Activated naive CD4-positive, alpha-beta T cell treated with anti-CD3 and anti-CD28 coated beads, Interleukin-2, amount 50 U/mL, for 24 hours (primary cell): Measurements from ENCODE around the gene PAMR1.

ENCODE experiments used
- H3K27ac Mint-ChIP-seq: one replicate; pipeline ENCODE4 v1.8.0; 2021; ENCODE audit warnings: mild to moderate bottlenecking, mixed read lengths
- H3K27me3 Mint-ChIP-seq: one replicate; pipeline ENCODE4 v1.8.0; 2021; ENCODE audit warnings: mixed read lengths
- H3K36me3 Mint-ChIP-seq: one replicate; pipeline ENCODE4 v1.8.0; 2021; ENCODE audit warnings: mixed read lengths
- H3K4me1 Mint-ChIP-seq: one replicate; pipeline ENCODE4 v1.8.0; 2021; ENCODE audit warnings: mixed read lengths
- H3K4me3 Mint-ChIP-seq: one replicate; pipeline ENCODE4 v1.8.0; 2021; ENCODE audit warnings: mild to moderate bottlenecking, mixed read lengths
- H3K9me3 Mint-ChIP-seq: one replicate; pipeline ENCODE4 v1.8.0; 2021; ENCODE audit warnings: mixed read lengths

The PAMR1 gene

DNA sequence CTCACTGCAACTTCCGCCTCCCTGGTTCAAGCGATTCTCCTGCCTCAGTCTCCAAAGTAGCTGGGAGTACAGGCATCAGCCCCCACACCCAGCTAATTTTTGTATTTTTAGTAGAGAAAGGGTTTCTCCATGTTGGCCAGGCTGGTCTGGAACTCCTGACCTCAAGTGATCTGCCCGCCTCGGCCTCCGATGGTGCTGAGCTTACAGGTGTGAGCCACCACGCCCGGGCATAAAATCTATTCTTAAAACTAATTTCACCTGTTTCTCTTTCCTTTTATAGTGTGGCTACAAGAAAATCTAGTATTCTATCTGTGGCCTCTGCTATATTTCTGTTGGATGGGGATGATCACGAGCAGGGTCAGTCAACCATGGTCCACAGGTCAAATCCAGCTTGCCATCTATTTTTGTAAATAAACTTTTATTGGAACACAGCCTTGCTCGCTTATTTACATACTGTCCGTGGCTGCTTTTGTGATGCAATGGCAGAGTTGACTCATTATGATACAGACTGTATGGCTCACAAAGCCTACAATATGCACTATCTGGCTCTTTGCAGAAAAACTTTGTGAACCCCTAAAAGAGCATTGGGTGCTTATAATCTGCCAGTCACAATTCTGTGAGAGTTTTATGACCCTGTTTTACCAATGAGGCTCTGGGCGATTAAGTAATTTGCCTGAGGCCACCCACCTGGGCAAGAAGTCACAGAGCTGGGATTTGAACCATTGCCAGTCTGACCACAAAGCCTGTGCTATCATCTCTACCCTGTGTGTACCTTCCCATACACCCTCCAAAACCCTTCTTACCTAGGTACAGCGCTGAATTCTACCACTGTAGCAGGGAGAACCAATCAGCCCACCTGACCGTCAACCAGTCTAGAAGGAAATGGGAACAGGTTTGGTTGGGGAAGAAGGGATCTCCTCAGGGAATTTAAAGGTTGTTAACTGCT lies 134.4 kb downstream of the PAMR1 start:
- Mint-ChIP-seq H3K27ac (peak overlapping the region; percentile 84), H3K36me3 (no peaks in the 10 kb centered on the region), H3K4me1 (peaks cover 50% of the 10 kb centered on the region), H3K9me3 (no peaks in the 10 kb centered on the region), H3K27me3 (no peaks in the 10 kb centered on the region), H3K4me3 (peak overlapping the region; percentile 26)

DNA sequence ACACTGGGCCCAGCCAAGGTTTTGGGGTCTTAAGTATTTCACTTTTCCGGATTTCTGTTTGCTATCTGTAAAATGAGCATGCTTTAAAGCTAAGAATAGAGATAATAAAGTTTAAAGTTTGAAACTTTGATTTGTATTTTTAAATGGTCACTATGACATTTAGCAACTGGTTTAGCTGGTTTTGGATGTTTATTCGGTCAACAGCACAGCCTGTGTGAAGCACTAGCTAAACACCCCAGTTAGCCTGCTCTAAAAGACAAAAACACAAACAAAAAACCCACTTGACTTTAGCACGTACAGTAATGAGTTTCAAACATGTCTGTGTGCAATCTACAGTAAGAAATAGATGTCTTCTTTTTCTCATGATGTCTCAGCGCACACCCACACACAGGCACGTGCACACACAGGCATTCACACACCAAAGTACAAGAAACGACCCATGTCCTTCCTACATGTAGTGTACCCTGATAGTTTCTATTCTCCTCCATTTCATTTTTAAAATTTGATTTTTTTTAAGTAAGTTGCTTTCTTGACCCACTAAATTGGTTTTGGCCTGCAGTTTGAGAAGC lies 135.4 kb downstream of the PAMR1 start:
- no peaks in the 10 kb centered on the region for H3K36me3 Mint-ChIP-seq
- H3K27ac Mint-ChIP-seq = peak overlapping the region; percentile 43
- no peaks in the 10 kb centered on the region for H3K9me3 Mint-ChIP-seq
- H3K4me3 Mint-ChIP-seq = peak overlapping the region; percentile 41
- no peaks in the 10 kb centered on the region for H3K27me3 Mint-ChIP-seq
- H3K4me1 Mint-ChIP-seq = peaks cover 46% of the 10 kb centered on the region

GRCh38 chr11:35389112-35389511 lies 136.3 kb downstream of the PAMR1 start:
- Mint-ChIP-seq H3K27me3 (no peaks in the 10 kb centered on the region), H3K9me3 (no peaks in the 10 kb centered on the region), H3K27ac (no peak overlapping the region), H3K4me3 (no peak overlapping the region), H3K36me3 (no peaks in the 10 kb centered on the region), H3K4me1 (peaks cover 42% of the 10 kb centered on the region)

DNA sequence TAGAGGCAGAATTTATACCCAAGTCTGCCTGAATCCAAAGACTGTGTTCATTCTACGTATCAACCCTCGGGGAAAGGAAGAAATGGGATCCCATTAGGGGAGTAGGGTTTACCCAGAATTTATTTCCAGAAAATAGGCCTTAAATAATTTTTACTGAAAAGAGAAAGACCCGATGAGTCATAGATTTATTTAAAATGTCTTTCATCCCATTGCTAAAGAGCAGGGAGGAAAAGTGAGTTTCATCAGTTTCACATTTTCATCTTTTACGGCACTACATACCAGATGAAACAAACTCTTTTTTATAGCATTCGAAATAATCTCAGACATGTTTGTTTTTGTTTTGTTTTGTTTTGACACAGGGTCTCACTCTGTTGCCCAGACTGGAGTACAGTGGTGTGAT lies 137.4 kb downstream of the PAMR1 start:
- no peak overlapping the region for H3K27ac Mint-ChIP-seq
- no peaks in the 10 kb centered on the region for H3K27me3 Mint-ChIP-seq
- H3K9me3 Mint-ChIP-seq = no peaks in the 10 kb centered on the region
- H3K4me1 Mint-ChIP-seq = peaks cover 42% of the 10 kb centered on the region
- H3K36me3 Mint-ChIP-seq = no peaks in the 10 kb centered on the region
- H3K4me3 Mint-ChIP-seq = no peak overlapping the region

- no peaks in the 10 kb centered on the region for H3K36me3 Mint-ChIP-seq
- peaks cover 39% of the 10 kb centered on the region for H3K4me1 Mint-ChIP-seq
- H3K27me3 Mint-ChIP-seq = no peaks in the 10 kb centered on the region
- H3K4me3 Mint-ChIP-seq = no peak overlapping the region
- no peak overlapping the region for H3K27ac Mint-ChIP-seq
- no peaks in the 10 kb centered on the region for H3K9me3 Mint-ChIP-seq
Measured at GRCh38 chr11:35387111-35387982, 138.1 kb downstream of the PAMR1 start.

DNA sequence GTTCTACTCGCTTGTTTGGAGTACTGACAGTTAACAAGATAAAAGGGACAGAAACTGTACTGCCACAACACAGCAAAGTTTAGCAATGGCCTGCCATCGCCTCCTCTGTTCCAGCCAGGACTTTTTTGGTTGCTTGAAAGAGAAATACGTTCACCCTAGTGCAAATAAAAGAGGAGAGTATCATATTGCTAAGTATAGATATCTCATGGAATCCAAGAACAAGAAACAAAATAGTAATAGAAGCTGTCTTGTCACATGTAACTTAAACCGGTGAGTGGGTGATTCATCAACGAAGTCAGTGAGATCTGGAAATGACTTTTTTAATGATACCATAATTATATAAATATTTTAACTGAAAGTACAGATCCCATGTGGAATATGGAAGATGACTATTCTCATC lies 141.5 kb downstream of the PAMR1 start:
- Mint-ChIP-seq H3K27ac (no peak overlapping the region), H3K36me3 (no peaks in the 10 kb centered on the region), H3K4me3 (no peak overlapping the region), H3K9me3 (no peaks in the 10 kb centered on the region), H3K27me3 (no peaks in the 10 kb centered on the region), H3K4me1 (peaks cover 13% of the 10 kb centered on the region)
